ENCODE measurements around the gene GSTO2. TPM values are rescaled to one million over a fixed set of nuclear protein-coding genes. Genes with fewer than 3 reads are reported as not detected.

The GSTO2 gene
- total and polyA plus RNA-seq, 2 of the 13 experiments (the other 11 are each of a cell fraction or from before 2014, with no cell fraction given), result 2.1 to 7.9 TPM

DNA sequence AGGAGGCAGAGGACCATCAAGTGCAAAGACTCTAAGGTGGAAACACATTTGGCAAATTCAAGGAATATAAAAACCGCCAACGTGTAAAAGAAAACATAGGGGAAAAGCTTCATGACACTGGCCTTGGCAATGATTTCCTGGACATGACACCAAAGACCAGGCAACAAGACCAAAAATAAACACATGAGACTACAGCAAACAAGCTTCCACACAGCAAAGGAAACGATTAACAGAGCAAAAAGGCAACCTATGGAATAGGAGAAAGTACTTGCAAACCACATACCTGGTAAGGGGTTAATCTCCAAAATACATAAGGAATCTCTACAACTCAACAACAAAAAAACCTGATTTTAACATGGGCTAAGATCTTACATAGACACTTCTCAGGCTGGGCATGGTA is 10.8 kb upstream of the GSTO2 start (continued):
- TF ChIP-seq PHF21A (CRISPR knock-in tag; IDR thresholded peaks at IDR 0.05) (0 out of 2 replicates have a peak, but pooled peaks have one; percentile 24), BRD4 (CRISPR knock-in tag; IDR thresholded peaks at IDR 0.05) (no peak), FOXA1 (IDR thresholded peaks at IDR 0.05) (0 out of 2 replicates have a peak, but pooled peaks have one; percentile 25), FOXA1 (CRISPR knock-in tag; IDR thresholded peaks at IDR 0.05) (peak; percentile 45; the same call in 1 of the 2 replicates), SOX6 (IDR thresholded peaks at IDR 0.05) (no peak), SOX6 (CRISPR knock-in tag; IDR thresholded peaks at IDR 0.05) (peak; percentile 36; the same call in 1 of the 2 replicates), ZNF614 (CRISPR knock-in tag; IDR thresholded peaks at IDR 0.05; ENCODE audit: borderline replicate concordance) (0 out of 2 replicates have a peak, but pooled peaks have one; percentile 43), MBNL3 (CRISPR knock-in tag; conservative IDR thresholded peaks at IDR 0.05) (no peak), CREM (IDR thresholded peaks at IDR 0.05) (peak; percentile 57), CREM (CRISPR knock-in tag; IDR thresholded peaks at IDR 0.05) (no peak), FOXO1 (CRISPR knock-in tag; IDR thresholded peaks at IDR 0.05) (peak; percentile 46; the same call in 1 of the 2 replicates), ELF3 (CRISPR knock-in tag; IDR thresholded peaks at IDR 0.05) (peak; percentile 58), NR2F6 (IDR thresholded peaks at IDR 0.05) (no peak), NR2F6 (CRISPR knock-in tag; IDR thresholded peaks at IDR 0.05) (peak; percentile 36; the same call in 1 of the 2 replicates), TBX2 (CRISPR knock-in tag; IDR thresholded peaks at IDR 0.05; ENCODE audit: borderline replicate concordance) (peak; percentile 52; the same call in 1 of the 2 replicates), PITX1 (CRISPR knock-in tag; IDR thresholded peaks at IDR 0.05) (peak; percentile 52; the same call in 1 of the 2 replicates), ZBTB38 (CRISPR knock-in tag; IDR thresholded peaks at IDR 0.05) (no peak), ERF (CRISPR knock-in tag; IDR thresholded peaks at IDR 0.05) (peak; percentile 72), LCORL (IDR thresholded peaks at IDR 0.05) (no peak), LCORL (CRISPR knock-in tag; IDR thresholded peaks at IDR 0.05) (peak; percentile 43; the same call in 1 of the 2 replicates), MIER3 (CRISPR knock-in tag; IDR thresholded peaks at IDR 0.05; ENCODE audit: borderline replicate concordance) (peak; percentile 58; the same call in 1 of the 2 replicates), FOSL2 (CRISPR knock-in tag; IDR thresholded peaks at IDR 0.05) (peak; percentile 22; the same call in 1 of the 2 replicates), ZGPAT (CRISPR knock-in tag; IDR thresholded peaks at IDR 0.05) (0 out of 2 replicates have a peak, but pooled peaks have one; percentile 47), GATAD2A (CRISPR knock-in tag; IDR thresholded peaks at IDR 0.05) (peak; percentile 82)
- TF ChIP-seq, protein P1, sequence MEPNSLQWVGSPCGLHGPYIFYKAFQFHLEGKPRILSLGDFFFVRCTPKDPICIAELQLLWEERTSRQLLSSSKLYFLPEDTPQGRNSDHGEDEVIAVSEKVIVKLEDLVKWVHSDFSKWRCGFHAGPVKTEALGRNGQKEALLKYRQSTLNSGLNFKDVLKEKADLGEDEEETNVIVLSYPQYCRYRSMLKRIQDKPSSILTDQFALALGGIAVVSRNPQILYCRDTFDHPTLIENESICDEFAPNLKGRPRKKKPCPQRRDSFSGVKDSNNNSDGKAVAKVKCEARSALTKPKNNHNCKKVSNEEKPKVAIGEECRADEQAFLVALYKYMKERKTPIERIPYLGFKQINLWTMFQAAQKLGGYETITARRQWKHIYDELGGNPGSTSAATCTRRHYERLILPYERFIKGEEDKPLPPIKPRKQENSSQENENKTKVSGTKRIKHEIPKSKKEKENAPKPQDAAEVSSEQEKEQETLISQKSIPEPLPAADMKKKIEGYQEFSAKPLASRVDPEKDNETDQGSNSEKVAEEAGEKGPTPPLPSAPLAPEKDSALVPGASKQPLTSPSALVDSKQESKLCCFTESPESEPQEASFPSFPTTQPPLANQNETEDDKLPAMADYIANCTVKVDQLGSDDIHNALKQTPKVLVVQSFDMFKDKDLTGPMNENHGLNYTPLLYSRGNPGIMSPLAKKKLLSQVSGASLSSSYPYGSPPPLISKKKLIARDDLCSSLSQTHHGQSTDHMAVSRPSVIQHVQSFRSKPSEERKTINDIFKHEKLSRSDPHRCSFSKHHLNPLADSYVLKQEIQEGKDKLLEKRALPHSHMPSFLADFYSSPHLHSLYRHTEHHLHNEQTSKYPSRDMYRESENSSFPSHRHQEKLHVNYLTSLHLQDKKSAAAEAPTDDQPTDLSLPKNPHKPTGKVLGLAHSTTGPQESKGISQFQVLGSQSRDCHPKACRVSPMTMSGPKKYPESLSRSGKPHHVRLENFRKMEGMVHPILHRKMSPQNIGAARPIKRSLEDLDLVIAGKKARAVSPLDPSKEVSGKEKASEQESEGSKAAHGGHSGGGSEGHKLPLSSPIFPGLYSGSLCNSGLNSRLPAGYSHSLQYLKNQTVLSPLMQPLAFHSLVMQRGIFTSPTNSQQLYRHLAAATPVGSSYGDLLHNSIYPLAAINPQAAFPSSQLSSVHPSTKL (CRISPR knock-in tag; IDR thresholded peaks at IDR 0.05), result peak; percentile 77
- TF ChIP-seq, protein P2, sequence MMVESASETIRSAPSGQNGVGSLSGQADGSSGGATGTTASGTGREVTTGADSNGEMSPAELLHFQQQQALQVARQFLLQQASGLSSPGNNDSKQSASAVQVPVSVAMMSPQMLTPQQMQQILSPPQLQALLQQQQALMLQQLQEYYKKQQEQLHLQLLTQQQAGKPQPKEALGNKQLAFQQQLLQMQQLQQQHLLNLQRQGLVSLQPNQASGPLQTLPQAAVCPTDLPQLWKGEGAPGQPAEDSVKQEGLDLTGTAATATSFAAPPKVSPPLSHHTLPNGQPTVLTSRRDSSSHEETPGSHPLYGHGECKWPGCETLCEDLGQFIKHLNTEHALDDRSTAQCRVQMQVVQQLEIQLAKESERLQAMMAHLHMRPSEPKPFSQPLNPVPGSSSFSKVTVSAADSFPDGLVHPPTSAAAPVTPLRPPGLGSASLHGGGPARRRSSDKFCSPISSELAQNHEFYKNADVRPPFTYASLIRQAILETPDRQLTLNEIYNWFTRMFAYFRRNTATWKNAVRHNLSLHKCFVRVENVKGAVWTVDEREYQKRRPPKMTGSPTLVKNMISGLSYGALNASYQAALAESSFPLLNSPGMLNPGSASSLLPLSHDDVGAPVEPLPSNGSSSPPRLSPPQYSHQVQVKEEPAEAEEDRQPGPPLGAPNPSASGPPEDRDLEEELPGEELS (CRISPR knock-in tag; IDR thresholded peaks at IDR 0.05), result peak; percentile 71
- TF ChIP-seq, protein P3, sequence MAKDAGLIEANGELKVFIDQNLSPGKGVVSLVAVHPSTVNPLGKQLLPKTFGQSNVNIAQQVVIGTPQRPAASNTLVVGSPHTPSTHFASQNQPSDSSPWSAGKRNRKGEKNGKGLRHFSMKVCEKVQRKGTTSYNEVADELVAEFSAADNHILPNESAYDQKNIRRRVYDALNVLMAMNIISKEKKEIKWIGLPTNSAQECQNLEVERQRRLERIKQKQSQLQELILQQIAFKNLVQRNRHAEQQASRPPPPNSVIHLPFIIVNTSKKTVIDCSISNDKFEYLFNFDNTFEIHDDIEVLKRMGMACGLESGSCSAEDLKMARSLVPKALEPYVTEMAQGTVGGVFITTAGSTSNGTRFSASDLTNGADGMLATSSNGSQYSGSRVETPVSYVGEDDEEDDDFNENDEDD (CRISPR knock-in tag; IDR thresholded peaks at IDR 0.05; ENCODE audit: borderline replicate concordance), result no peak

Data from HepG2 (cell line).